Measurements from ENCODE around the gene MEIS2.

- TF ChIP-seq CTCF (IDR thresholded peaks at IDR 0.05): no peak
- TF ChIP-seq ESRRA (IDR thresholded peaks at IDR 0.05; ENCODE audit: borderline replicate concordance, low read length): no peak
- TF ChIP-seq MYC (IDR thresholded peaks at IDR 0.05; ENCODE audit: borderline replicate concordance, low read length): no peak
- TF ChIP-seq SREBF2 (IDR thresholded peaks at IDR 0.05): no peak
- no peak for TF ChIP-seq MAFK (IDR thresholded peaks at IDR 0.05; ENCODE audit: partially characterized antibody)
These were observed 236.8 kb downstream of the MEIS2 start for GRCh38 chr15:36863570-36863969.
